Fibroblast of the aortic adventitia (primary cell): Measurements from ENCODE around the gene ZNF41. TPM values are rescaled to one million over a fixed set of nuclear protein-coding genes. Genes with fewer than 3 reads are reported as not detected.

Experiments
- DNase-seq: peaks from one replicate; pipeline ENCODE4 v3.0.0-alpha.2; 2010; ENCODE audit warnings: low read depth
- H3K4me3 ChIP-seq: 2 replicates; pipeline ENCODE4 v1.5.1; 2011; ENCODE audit warnings: low read depth, mild to moderate bottlenecking, control low read depth, low read length, moderate library complexity
- total RNA-seq: library from RNA; depleted of rRNA; stranded (reverse); fragments of >200 nt; gene quantifications from 2 replicates; pipeline ENCODE4 v1.2.3, GENCODE V29; 2012; ENCODE audit warnings: low replicate concordance
- TF ChIP-seq, protein P1 (sequence below): IDR thresholded peaks from 2 replicates; pipeline ENCODE4 v1.5.1; 2011; ENCODE audit warnings: mild to moderate bottlenecking, low read length, control low read depth, inconsistent platforms; ENCODE audit not compliant: insufficient read depth

Gene ZNF41
- total RNA-seq: 10.1 and 10.5 TPM in 2 replicates

DNA sequence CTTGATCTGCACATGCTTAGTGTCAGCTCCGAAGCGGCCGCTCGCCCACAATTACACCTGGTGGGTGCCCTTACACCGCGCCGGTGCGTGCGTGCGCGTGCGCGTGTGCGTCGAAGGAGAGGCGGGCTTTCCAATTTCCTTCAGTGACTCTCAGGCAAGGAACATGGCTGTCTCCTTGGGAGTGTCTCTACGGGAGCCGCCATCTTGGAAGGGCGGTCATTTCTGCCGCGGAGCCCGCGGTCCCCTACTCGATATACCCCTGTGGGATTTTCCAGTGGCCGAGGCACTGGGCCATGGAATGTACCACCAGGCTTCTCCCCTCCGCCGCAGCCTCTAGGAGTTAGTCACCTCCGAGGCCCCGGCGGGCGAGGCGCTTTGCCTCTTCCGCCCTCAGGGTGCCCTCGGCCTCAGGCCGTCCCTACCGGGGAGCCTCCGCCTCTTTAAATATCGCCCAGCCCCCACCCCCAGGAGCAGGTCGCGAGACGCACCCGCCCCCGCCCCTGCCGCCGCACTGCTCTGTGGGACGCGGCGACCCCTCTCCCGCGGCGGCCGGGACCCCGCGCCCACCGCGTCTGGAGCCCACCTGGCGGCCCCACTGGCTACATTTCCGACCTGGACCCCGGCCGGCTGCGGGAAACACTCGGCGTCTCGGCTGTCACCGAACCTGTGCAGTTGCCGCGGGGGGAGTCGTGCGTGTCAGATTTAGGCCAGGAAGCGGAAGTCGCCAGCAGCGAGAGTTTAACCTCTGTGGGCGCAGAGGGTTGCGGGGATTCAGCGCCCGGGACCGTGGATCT lies at the start of gene ZNF41:
ZNF41 (minus strand) TSS at position 711 of the 794 bp plus-strand sequence. CDS start 15,741 bp downstream, outside the sequence.
- TF ChIP-seq, protein P1, sequence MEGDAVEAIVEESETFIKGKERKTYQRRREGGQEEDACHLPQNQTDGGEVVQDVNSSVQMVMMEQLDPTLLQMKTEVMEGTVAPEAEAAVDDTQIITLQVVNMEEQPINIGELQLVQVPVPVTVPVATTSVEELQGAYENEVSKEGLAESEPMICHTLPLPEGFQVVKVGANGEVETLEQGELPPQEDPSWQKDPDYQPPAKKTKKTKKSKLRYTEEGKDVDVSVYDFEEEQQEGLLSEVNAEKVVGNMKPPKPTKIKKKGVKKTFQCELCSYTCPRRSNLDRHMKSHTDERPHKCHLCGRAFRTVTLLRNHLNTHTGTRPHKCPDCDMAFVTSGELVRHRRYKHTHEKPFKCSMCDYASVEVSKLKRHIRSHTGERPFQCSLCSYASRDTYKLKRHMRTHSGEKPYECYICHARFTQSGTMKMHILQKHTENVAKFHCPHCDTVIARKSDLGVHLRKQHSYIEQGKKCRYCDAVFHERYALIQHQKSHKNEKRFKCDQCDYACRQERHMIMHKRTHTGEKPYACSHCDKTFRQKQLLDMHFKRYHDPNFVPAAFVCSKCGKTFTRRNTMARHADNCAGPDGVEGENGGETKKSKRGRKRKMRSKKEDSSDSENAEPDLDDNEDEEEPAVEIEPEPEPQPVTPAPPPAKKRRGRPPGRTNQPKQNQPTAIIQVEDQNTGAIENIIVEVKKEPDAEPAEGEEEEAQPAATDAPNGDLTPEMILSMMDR: no peak
- peak within 1 kb of the TSS; percentile 72 for H3K4me3 ChIP-seq
- DNase-seq: peak; percentile 71

DNA sequence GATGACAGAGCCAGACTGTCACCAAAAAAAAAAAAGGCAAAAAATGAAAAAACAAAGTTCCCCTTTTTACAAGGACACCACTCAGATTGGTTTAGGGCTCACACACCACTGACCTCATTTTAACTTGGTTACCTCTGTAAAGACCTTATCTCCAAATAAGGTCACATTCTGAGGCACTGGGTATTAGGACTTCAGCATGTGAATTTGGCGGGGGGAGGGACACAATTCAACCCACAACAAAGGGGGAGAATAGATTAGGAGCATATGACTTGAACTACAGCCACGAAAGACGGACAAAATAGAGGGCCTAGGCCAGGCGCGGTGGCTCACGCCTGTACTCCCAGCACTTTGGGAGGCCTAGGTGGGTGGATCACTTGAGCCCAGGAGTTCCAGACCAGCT lies 47.0 kb upstream of the ZNF41 start:
- no peak overlapping the region for H3K4me3 ChIP-seq
- TF ChIP-seq, protein P1: no peak
- no peak for DNase-seq

DNA sequence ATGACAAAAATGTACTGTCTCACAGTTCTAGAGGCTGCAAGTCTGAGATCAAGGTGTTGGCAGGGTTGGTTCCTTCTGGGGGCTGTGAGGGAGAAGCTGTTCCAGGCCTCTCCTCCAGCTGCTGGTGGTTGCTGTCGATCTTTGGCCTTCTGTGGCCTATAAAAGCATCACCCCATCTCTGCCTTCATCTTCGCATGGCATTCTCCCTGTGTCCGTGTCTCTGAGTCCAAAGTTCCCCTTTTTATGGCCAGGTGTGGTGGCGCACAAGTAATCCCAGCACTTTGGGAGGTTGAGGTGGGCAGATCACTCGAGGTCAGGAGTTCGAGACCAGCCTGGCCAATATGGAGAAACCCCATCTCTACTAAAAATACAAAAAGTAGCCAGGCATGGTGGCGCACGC lies 46.5 kb upstream of the ZNF41 start:
- TF ChIP-seq, protein P1: no peak
- DNase-seq: no peak
- no peak overlapping the region for H3K4me3 ChIP-seq

DNA sequence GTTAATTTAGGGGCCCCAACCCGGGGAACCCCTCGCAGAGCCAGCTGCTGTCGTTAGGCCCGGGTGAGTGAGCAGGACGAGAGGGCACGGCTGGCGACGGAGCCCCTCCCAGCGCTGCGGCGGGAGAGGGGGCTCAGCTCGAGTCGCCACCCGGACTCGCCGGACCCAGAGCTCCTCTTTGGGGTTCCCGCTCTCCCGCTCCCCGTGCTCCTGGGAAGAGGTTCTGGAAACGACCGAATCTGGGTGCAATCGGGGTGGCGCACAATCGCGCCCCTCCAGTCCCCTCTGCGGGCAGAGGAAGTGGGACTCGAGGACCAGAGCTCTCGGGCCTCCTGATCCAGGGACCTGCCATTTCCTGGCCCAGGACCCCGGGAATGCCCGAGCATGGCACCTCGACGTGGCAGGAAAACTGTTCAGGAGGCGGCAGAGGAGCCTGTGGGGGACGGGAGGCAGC lies 40.7 kb upstream of the ZNF41 start:
- TF ChIP-seq, protein P1: no peak
- H3K4me3 ChIP-seq: peak overlapping the region; percentile 61
- no peak for DNase-seq

DNA sequence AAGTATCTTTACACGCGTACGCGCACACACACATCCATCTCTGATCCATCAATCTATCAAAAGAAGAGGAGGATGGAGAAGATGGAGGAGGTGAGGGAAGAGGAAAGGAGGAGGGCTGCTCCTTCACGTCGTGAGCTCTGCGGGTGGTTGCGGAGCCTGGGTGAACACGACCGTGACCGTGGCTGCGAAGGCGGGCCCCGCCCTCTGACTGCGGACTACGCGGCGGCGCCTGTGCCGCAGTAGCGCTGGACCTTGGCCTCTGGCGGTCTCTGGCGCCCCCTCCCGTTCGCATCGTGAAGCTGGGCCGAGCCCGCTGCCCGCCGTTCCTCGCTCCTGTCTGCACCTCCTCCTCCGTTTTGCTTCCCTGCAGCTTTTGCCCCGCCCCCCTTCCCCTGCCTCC lies 40.3 kb upstream of the ZNF41 start:
- peak overlapping the region; percentile 61 for H3K4me3 ChIP-seq
- peak; percentile 65 for DNase-seq
- TF ChIP-seq, protein P1: peak; percentile 68

DNA sequence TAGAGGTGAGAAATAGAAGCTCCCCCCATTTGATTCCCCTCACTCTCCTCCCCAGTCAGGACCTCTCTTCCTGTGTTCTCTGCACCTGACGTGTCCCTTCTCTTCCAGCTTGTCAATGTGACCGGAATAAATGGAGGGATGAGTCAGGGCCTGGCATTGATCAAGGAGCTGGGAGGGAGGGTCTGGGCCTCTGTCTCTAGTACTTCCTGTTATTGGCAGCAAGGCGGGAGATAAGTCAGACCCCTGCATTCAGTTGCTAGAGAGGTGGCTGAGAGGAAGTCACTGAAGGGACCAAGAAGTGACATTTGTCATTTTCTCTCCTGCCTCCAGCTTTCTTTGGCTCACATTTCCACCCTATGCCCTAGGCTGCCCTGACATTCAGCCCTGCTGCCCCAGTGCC lies 35.1 kb upstream of the ZNF41 start:
- DNase-seq: no peak
- no peak overlapping the region for H3K4me3 ChIP-seq

More for the DNA sequence above, 35.1 kb upstream of the ZNF41 start:
- TF ChIP-seq, protein P1: no peak
